ENCODE data around the gene SETD3.

DNA sequence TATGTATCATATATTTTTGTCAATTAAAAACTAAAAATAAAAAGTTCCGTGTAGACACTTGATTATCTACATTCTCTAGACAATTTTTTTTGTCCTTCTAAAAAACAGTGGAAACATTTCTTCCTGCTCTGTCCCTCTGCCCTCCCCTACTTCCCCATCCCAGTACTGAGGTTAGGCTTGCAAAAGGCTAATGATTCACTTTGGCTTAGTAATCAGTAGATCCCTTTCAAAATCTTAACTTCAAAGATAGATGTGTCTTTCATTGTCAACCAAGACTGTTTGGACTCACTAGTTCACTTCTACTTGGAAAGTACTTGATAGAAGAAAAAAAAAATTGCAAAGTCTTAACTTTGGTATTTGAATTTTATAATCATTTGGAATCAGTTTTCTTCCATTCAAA is 3.8 kb downstream of the SETD3 start:
- TF ChIP-seq CTCF (conservative IDR thresholded peaks at IDR 0.05 in 1 of 2, IDR thresholded peaks at IDR 0.05 in 1 of 2; ENCODE audit: low read depth in 1 of 2, low read length in 2 of 2): no peak
- TF ChIP-seq EZH2 (IDR thresholded peaks at IDR 0.05; ENCODE audit: low read length, missing control alignments): no peak
